Stomach (tissue), 9 donors: ENCODE measurements around the gene KLF18. TPM values are rescaled to one million over a fixed set of nuclear protein-coding genes. Genes with fewer than 3 reads are reported as not detected.
A peak's percentile ranks its signal among the peaks of the same experiment; 100 is the strongest.

Experiments used
- DNase-seq, 2 donors: peaks; one replicate each; pipeline versions ENCODE4 v3.0.0 to v3.0.0-alpha.2; 2013 to 2019
- H3K27ac ChIP-seq, 5 donors: fragments of 200-600 bp in 4 of 5; sonication (generic) in 4 of 5; one replicate each; pipeline ENCODE4 v1.5.1; 2013 to 2019; ENCODE audit warnings: mild to moderate bottlenecking in 1 of 5, moderate library complexity in 1 of 5
- H3K27me3 ChIP-seq, 3 donors: fragments of 200-600 bp; sonication (generic); one replicate each; pipeline ENCODE4 v1.5.1; 2017 to 2019; ENCODE audit warnings: mixed run types in 1 of 3
- H3K36me3 ChIP-seq, 4 donors: fragments of 200-600 bp; sonication (generic); 1 replicate in 3 of 4; 2 replicates in 1 of 4; pipeline ENCODE4 v1.5.1; 2016 to 2019
- H3K4me1 ChIP-seq, 4 donors: fragments of 200-600 bp; sonication (generic); one replicate each; pipeline ENCODE4 v1.5.1; 2016 to 2019
- H3K4me3 ChIP-seq, 4 donors: fragments of 200-600 bp; sonication (generic) in 3 of 4; one replicate each; pipeline ENCODE4 v1.5.1; 2016 to 2019; ENCODE audit warnings: mild to moderate bottlenecking in 1 of 4
- H3K9me3 ChIP-seq, 4 donors: fragments of 200-600 bp; sonication (generic); one replicate each; pipeline ENCODE4 v1.5.1; 2016 to 2019
- EP300 ChIP-seq: sonication (generic); formaldehyde crosslinking; IDR thresholded peaks from one replicate; pipeline ENCODE4 v1.6.1; 2017; ENCODE audit warnings: antibody characterized with exemption
- POLR2A ChIP-seq, 4 donors: fragments of 450-650 bp; IDR thresholded peaks; one replicate each; pipeline ENCODE4 v1.6.1; 2016; ENCODE audit warnings: antibody characterized with exemption in 4 of 4, control low read depth in 2 of 4, mild to moderate bottlenecking in 1 of 4, moderate library complexity in 1 of 4
- POLR2AphosphoS5 ChIP-seq, 3 donors: sonication (generic); formaldehyde crosslinking; IDR thresholded peaks; one replicate each; pipeline ENCODE4 v1.6.1; 2016; ENCODE audit warnings: antibody characterized with exemption in 3 of 3
- WGBS, 5 donors: extraction: QIAGEN DNeasy Blood & Tissue Kit in 3 of 5; methylation state at CpG; one replicate each; pipeline versions ENCODE4 v1.1.5 to v1.1.7; 2013 to 2018; 5-methylcytosine and 5-hydroxymethylcytosine counted together
- intact Hi-C: fragments of 100-400 bp; cut with DNase I; formaldehyde crosslinking; loops from one replicate; pipeline ENCODE4 v1.15.1; 2023; ENCODE audit warnings: low total_unique reads
- polyA plus RNA-seq, 3 donors: library from polyadenylated mRNA; stranded (reverse); fragments of 200-250 nt; gene quantifications; one replicate each; pipeline ENCODE4 v1.2.3, GENCODE V29; 2013
- total RNA-seq, 5 donors: library from RNA; depleted of rRNA; stranded (reverse); fragments of >200 nt; gene quantifications; one replicate each; pipeline versions ENCODE4 v1.1.0 to v1.2.3, GENCODE V29; 2014 to 2016
- TF ChIP-seq, protein P1 (sequence below), 7 experiments: fragments of 450-650 bp in 4 of 7; fragments of 200-600 bp in 3 of 7; sonication (generic) in 3 of 7; IDR thresholded peaks; one replicate each; pipeline ENCODE4 v1.5.1; 2016 to 2019; ENCODE audit warnings: antibody characterized with exemption in 7 of 7, control low read depth in 2 of 7, mild to moderate bottlenecking in 1 of 7
- donor health status: healthy with polysubstance abuse.
- donor health status: Bipolar disorder and iron deficiency.
- donor health status: healthy.

The KLF18 gene
- total and polyA plus RNA-seq, 8 donors = not detected

DNA sequence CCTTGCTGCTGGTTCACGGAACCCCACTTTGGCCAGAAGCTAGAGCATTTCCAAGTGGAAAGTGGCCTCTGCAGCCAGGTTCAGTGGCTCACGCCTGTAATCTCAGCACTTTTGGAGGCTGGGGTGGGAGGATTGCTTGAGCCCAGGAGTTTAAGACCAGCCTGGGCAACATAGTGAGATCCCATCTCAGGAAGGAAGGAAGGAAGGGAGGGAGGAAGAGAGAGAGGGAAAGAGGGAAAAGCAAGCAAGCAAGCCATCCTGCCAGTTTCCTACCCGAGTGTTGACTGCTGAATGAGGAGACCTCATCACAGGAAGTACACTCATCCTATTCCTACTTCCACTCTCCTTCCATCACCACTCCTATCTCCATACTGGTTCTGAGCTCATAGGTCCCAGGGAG is 35.6 kb downstream of the KLF18 start:
- no peak for DNase-seq
- Histone ChIP-seq H3K4me1 (no peaks in the 10 kb centered on the region), H3K27me3 (peaks cover 0 to 26% (median 0%) of the 10 kb centered on the region in 3 donors), H3K4me3 (no peak overlapping the region), H3K9me3 (no peaks in the 10 kb centered on the region), H3K27ac (no peak overlapping the region), H3K36me3 (no peaks in the 10 kb centered on the region)
- intact Hi-C loops = no loop called here
- no peak for TF ChIP-seq EP300
- TF ChIP-seq POLR2A (IDR thresholded peaks at IDR 0.05) = no peak
- TF ChIP-seq POLR2AphosphoS5 (IDR thresholded peaks at IDR 0.05) = no peak
- TF ChIP-seq, protein P1, sequence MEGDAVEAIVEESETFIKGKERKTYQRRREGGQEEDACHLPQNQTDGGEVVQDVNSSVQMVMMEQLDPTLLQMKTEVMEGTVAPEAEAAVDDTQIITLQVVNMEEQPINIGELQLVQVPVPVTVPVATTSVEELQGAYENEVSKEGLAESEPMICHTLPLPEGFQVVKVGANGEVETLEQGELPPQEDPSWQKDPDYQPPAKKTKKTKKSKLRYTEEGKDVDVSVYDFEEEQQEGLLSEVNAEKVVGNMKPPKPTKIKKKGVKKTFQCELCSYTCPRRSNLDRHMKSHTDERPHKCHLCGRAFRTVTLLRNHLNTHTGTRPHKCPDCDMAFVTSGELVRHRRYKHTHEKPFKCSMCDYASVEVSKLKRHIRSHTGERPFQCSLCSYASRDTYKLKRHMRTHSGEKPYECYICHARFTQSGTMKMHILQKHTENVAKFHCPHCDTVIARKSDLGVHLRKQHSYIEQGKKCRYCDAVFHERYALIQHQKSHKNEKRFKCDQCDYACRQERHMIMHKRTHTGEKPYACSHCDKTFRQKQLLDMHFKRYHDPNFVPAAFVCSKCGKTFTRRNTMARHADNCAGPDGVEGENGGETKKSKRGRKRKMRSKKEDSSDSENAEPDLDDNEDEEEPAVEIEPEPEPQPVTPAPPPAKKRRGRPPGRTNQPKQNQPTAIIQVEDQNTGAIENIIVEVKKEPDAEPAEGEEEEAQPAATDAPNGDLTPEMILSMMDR (IDR thresholded peaks at IDR 0.05) = no peak
- 68 to 88% (median 76%) methylated on average over 3 of the region's 3 CpGs for WGBS, 5 donors

- peaks cover 0 to 26% (median 0%) of the 10 kb centered on the region in 3 donors for H3K27me3 ChIP-seq
- H3K9me3 ChIP-seq = no peaks in the 10 kb centered on the region
- intact Hi-C loops = no loop called here
- H3K4me3 ChIP-seq = no peak overlapping the region
- no peaks in the 10 kb centered on the region for H3K4me1 ChIP-seq
- H3K36me3 ChIP-seq = no peaks in the 10 kb centered on the region
- peak in 1 of 2 donors; percentile 47 for DNase-seq
- 60 to 74% (median 69%) methylated on average over 39 to 46 of the region's 46 CpGs for WGBS, 5 donors
- no peak overlapping the region for H3K27ac ChIP-seq
- TF ChIP-seq EP300 (no peak), POLR2AphosphoS5 (IDR thresholded peaks at IDR 0.05) (no peak), POLR2A (IDR thresholded peaks at IDR 0.05) (no peak)
- TF ChIP-seq, protein P1 (IDR thresholded peaks at IDR 0.05) = no peak
Observed at GRCh38 chr1:44103270-44104131, 37.9 kb downstream of the KLF18 start.

DNA sequence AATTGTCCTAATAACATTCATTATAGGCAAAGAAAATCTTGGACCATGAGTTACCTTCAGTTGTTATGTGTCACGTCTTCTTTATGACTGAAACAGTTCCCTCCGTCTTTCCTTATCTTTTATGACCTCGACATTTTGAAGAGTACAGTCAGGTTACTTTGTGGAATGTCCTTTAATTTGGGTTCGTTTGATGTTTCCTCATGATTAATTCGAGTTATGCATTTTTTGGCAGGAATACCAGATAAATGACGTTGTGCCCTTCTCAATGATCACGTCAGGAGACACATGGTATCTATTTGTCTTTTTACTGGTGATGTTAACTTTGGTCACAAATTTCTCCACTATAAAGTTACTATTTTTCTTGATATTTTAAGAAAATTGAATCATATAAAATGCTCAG is 40.1 kb downstream of the KLF18 start:
- Histone ChIP-seq H3K27me3 (peaks cover 0 to 16% (median 0%) of the 10 kb centered on the region in 3 donors), H3K27ac (no peak overlapping the region), H3K36me3 (no peaks in the 10 kb centered on the region), H3K9me3 (no peaks in the 10 kb centered on the region), H3K4me3 (no peak overlapping the region), H3K4me1 (no peaks in the 10 kb centered on the region)
- TF ChIP-seq EP300 = no peak
- DNase-seq = no peak
- 66 to 80% (median 68%) methylated on average over 7 of the region's 7 CpGs for WGBS, 5 donors
- intact Hi-C loops = no loop called here

GRCh38 chr1:44100183-44100868 is 41.1 kb downstream of the KLF18 start:
- Histone ChIP-seq H3K4me3 (no peak overlapping the region), H3K27ac (no peak overlapping the region), H3K36me3 (no peaks in the 10 kb centered on the region), H3K27me3 (peaks cover 0 to 16% (median 0%) of the 10 kb centered on the region in 3 donors), H3K9me3 (no peaks in the 10 kb centered on the region), H3K4me1 (no peaks in the 10 kb centered on the region)
- 80 to 94% (median 87%) methylated on average over 9 of the region's 9 CpGs for WGBS, 5 donors
- TF ChIP-seq, protein P1 (IDR thresholded peaks at IDR 0.05) = no peak
- no peak for TF ChIP-seq POLR2A (IDR thresholded peaks at IDR 0.05)
- TF ChIP-seq EP300 = no peak
- TF ChIP-seq POLR2AphosphoS5 (IDR thresholded peaks at IDR 0.05) = no peak
- DNase-seq = no peak
- intact Hi-C loops = no loop called here
